Measurements from ENCODE around the gene NCAPD3.

The NCAPD3 gene

DNA sequence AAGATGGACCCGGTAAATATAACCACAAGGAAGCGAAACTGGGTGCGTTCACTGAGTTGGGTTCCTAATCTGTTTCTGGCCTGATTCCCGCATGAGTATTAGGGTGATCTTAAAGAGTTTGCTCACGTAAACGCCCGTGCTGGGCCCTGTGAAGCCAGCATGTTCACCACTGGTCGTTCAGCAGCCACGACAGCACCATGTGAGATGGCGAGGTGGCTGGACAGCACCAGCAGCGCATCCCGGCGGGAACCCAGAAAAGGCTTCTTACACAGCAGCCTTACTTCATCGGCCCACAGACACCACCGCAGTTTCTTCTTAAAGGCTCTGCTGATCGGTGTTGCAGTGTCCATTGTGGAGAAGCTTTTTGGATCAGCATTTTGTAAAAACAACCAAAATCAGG, 74.4 kb downstream of the NCAPD3 start:
- DNase-seq (ENCODE audit: low read depth), result no peak
- TF ChIP-seq, protein P1, sequence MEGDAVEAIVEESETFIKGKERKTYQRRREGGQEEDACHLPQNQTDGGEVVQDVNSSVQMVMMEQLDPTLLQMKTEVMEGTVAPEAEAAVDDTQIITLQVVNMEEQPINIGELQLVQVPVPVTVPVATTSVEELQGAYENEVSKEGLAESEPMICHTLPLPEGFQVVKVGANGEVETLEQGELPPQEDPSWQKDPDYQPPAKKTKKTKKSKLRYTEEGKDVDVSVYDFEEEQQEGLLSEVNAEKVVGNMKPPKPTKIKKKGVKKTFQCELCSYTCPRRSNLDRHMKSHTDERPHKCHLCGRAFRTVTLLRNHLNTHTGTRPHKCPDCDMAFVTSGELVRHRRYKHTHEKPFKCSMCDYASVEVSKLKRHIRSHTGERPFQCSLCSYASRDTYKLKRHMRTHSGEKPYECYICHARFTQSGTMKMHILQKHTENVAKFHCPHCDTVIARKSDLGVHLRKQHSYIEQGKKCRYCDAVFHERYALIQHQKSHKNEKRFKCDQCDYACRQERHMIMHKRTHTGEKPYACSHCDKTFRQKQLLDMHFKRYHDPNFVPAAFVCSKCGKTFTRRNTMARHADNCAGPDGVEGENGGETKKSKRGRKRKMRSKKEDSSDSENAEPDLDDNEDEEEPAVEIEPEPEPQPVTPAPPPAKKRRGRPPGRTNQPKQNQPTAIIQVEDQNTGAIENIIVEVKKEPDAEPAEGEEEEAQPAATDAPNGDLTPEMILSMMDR (IDR thresholded peaks at IDR 0.05; ENCODE audit: control insufficient read depth, extremely low read depth, insufficient read depth), result no peak
- H3K4me3 ChIP-seq (ENCODE audit: low read depth, low read length), result no peak overlapping the region

DNA sequence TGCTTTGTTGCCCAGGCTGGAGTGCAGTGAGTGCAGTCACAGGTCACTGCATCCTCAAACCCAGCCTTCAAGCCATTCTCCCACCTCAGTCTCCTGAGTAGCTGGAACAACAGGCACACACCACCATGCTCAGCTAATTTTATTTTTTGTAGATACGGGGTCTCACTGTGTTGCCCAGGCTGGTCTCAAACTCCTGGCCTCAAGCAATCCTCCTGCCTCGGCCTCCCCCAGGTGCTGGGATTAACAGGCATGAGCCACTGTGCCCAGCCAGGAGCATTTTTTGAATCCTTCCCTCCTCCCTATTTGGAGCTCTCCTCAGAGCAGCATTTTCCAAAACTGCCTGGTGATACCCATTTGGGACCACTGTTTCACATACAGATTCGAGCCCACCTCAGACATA, 77.2 kb downstream of the NCAPD3 start:
- no peak overlapping the region for H3K4me3 ChIP-seq (ENCODE audit: low read depth, low read length)
- TF ChIP-seq, protein P1 (IDR thresholded peaks at IDR 0.05; ENCODE audit: control insufficient read depth, extremely low read depth, insufficient read depth), result no peak
- no peak for DNase-seq (ENCODE audit: low read depth)

DNA sequence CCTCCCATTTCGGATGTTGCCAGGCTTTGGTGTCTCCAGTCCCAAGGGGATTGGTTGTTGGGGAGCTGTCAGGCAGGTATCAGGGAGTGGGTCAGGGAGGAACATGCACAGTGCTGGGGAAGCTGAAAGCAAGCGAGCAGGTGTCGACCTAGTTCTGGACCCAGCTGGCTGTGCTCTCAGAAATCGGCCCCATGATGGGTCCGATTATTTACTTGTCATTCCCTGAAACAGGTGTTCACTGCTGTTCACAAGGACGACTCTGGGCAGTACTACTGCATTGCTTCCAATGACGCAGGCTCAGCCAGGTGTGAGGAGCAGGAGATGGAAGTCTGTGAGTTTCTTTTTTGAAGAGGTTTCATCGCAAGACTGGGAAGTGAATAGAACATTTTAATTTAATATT, 78.1 kb downstream of the NCAPD3 start:
- TF ChIP-seq, protein P1 (IDR thresholded peaks at IDR 0.05; ENCODE audit: control insufficient read depth, extremely low read depth, insufficient read depth), result no peak
- H3K4me3 ChIP-seq (ENCODE audit: low read depth, low read length), result no peak overlapping the region
- no peak for DNase-seq (ENCODE audit: low read depth)

DNA sequence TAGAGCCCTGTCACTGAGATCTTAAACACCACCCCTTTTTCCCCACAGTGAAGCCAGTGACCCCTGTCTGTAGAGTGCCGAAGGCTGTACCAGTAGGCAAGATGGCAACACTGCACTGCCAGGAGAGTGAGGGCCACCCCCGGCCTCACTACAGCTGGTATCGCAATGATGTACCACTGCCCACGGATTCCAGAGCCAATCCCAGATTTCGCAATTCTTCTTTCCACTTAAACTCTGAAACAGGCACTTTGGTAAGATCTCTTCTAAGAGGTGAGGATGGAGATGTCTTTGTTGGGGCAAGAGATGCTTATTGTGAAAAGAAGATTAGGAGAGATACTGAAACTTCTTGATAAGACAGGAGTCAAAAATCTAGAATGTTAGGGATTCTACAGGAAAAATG, 79.0 kb downstream of the NCAPD3 start:
- DNase-seq (ENCODE audit: low read depth), result no peak
- TF ChIP-seq, protein P1 (IDR thresholded peaks at IDR 0.05; ENCODE audit: control insufficient read depth, extremely low read depth, insufficient read depth), result no peak
- H3K4me3 ChIP-seq (ENCODE audit: low read depth, low read length), result no peak overlapping the region

DNA sequence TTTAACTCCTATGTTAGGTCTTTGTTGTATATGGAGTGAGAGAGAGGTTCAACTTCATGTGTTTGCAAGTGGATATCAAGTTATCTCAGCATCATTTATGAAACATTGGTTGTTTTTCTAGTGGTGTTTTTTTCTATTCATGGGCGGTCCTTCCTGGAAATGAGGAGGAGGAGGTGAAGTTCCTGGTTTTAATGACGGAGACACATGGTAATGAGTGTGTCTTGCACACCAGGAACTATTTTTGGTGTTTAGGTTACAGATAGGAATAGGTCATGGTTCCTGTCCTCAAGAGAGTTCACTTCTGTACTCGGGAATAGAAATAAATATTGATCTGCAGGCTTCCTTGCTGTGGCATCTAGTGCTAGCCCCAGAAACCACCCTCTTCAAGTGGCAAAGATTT, 80.0 kb downstream of the NCAPD3 start:
- H3K4me3 ChIP-seq (ENCODE audit: low read depth, low read length), result no peak overlapping the region
- TF ChIP-seq, protein P1 (IDR thresholded peaks at IDR 0.05; ENCODE audit: control insufficient read depth, extremely low read depth, insufficient read depth), result no peak
- no peak for DNase-seq (ENCODE audit: low read depth)

DNA sequence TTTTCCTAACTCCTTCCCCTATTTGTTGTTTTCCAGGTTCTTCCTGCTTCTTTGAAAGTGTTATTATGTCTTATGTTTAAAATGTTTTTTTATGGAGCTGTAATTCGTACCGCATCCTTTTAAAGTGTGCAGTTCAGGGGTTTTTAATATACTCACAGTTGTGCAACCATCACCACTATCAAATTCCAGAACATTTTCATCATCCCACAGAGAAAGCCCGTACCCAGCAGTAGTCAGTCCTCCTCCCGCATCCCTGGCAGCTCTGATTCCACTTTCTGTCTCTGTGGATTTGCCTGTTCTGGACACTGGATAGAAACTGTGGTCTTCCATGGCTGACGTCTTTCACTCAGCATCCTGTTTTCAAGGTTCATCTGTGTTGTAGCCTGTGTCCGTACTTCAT, 81.2 kb downstream of the NCAPD3 start:
- TF ChIP-seq, protein P1 (IDR thresholded peaks at IDR 0.05; ENCODE audit: control insufficient read depth, extremely low read depth, insufficient read depth), result no peak
- no peak overlapping the region for H3K4me3 ChIP-seq (ENCODE audit: low read depth, low read length)
- no peak for DNase-seq (ENCODE audit: low read depth)

DNA sequence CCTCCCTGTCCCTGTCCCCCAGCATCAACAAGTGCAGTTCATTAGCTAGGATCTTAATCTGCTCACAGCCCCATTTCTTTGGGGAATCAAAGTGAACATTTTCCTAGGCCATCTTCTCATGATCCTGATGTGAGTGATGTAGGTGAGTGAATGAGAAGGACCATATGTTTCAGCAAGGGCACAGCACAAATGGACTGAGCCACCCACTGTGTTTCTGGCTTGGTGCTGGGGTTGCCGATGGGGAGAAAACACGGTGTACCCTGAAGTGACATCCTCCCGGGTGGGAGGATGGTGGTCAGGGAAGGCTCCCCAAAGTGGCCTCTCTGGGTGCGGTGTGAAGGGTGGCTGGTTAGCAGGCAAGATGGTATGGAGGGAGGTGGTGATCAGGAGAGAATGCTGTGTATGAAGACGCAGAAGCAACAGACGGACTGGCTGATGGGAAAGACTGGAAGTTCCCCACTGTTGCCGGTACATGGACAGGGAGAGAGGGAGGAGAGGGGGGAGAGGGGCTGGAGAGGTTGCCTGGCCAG, 82.7 kb downstream of the NCAPD3 start:
- no peak for DNase-seq (ENCODE audit: low read depth)
- no peak overlapping the region for H3K4me3 ChIP-seq (ENCODE audit: low read depth, low read length)
- TF ChIP-seq, protein P1 (IDR thresholded peaks at IDR 0.05; ENCODE audit: control insufficient read depth, extremely low read depth, insufficient read depth), result no peak

Data from LNCaP clone FGC (cell line).